ELR (cell line): ENCODE results near the gene SLC35B3.
A peak's percentile ranks its signal among the peaks of the same experiment; 100 is the strongest.
"Not testable (repeated sequence)": the region's sequence is repeated elsewhere in the genome, so short reads cannot be mapped to it uniquely, and the experiment has no call there.

Source experiments
- DNase-seq: peaks from one replicate; pipeline ENCODE4 v3.0.0-alpha.2; 2015; ENCODE audit warnings: low read depth

Gene SLC35B3

GRCh38 chr6:8435093-8435844 is at the start of gene SLC35B3:
Gene SLC35B3 (minus strand): TSS chr6:8435545.
- DNase-seq: peak; percentile 93

DNA sequence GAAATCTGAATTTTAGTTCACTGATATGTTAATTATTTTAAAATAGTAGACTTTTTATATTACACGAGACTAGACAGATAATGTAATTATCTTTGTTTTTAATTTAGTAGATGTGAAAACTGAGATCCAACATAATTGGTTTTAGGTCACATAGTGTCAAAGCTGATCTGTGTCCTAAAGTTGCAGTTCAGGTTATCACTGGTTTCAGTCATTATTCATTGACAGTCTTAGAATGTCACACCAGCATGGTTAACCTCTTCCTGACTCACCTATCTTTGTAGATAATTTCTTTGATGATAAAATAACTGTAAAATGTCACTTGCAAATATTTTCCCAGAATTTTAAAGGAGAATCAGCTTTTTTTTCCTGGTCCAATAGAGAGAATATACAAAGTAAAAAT is 48.3 kb upstream of the SLC35B3 start:
- DNase-seq: no peak

DNA sequence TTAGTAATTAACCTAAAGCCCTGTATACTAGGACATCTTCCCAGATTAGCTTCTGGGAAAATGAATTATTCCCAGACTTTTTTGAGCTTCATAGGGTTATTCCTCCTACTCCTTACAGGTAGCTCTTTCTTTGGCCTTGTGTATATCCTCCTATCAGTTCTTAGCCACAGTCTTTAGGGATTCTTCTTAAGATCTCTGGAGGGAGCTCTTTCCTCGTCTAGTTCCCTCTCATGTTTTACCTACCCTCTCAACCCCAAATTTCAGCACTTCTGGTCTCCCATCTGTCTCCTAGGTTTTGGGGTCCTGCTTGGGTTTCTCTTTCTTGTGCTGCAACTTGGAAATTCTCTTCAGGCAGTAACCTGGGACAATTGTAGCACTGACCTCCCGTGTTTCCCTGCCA is 46.4 kb upstream of the SLC35B3 start:
- DNase-seq: peak; percentile 43

- no peak for DNase-seq
Observed at GRCh38 chr6:8478418-8478817, 43.1 kb upstream of the SLC35B3 start.

DNA sequence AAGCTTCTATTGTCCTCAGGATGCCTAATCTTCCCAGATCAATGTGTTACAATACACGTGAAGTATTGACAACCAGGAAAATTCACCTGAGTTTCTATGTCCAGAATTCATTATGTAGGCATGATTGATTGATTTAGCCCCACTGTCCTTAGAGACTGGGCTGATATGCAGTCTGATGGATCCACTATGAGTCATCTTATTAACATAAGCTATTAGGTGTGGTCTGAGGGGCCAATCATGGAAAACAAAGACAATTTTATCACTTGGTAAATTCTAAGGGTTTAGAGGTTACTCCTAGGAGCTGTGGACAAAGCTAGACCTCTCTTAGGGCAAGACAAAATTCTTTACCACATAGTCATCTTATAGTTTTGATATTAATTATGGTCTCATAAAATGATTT is 41.3 kb upstream of the SLC35B3 start:
- DNase-seq: no peak

DNA sequence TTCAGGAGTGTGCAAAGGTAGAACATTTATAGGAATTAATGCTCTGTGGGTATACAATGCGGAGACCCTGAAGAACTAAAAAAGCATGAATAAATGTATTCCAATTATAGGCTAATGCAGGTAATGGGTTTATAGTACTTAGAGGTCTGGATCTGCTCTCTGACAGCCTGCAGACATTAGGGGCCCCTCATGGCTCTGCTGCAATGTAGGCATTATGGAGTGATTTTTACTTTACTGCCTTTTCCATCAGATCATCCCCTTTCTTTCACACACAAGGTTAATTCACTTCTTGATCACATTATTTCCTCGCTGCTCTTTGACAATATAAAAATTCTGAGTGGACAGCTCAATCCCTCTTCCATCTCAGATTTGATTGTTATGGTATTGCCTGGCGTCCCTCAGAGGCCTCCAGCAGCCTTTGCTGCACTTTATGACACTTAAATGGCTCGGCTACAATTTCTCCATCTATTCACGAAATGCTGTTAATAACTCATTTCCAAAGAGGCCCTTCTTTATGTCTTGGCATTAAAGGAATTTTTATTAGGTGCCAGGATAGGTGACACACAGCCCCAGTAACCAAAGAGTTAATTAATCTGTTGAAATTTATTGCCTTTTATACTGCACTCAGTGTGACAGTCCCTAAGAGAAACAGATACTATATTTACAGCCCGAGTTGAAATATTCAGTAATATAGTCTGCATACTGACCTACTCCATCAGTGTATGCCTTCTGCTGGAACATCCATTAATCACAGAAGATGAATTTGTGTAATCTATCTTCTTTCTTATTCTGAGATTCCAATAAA is 33.4 kb upstream of the SLC35B3 start:
- no peak for DNase-seq

GRCh38 chr6:8462694-8463093 is 27.3 kb upstream of the SLC35B3 start:
- DNase-seq: no peak

DNA sequence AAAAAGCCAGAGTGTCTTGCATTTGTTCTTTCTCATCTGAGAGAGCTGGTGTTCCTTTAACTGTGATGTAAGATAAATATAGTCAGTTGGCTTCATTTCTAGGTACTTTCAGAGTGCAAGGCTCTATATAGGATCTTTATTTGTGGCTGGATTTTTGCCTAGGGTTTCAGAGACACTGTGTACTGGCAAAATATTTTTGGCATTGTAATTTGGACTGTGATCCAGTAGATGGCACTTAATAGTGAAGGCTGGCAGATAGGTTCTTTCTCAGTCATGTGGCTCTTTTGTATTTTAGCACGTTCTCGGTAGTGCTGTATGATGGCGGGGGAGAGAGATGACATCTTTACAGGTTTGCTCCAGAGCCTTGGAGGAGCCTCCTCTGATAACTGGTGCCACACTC is 26.8 kb upstream of the SLC35B3 start:
- DNase-seq: no peak

DNA sequence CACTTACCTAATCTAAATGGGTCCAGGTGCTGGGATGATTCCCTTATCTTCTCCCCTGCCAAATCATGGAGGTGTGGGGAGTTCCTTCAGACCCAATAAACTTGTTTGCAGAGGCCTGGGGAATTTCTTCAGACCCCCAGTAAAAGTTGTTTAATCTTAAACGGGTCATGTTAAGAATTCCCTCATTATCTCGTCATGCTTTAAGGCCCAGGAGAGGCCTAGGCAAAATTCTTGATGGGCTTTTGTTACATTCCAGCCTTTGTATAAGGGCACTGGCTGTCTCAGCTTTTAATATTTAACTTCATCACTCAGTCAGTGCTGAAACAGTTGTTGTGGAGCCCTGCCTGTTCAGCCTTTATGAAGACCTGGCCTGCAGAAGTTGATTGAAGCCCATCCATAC is 11.0 kb upstream of the SLC35B3 start:
- DNase-seq: no peak

DNA sequence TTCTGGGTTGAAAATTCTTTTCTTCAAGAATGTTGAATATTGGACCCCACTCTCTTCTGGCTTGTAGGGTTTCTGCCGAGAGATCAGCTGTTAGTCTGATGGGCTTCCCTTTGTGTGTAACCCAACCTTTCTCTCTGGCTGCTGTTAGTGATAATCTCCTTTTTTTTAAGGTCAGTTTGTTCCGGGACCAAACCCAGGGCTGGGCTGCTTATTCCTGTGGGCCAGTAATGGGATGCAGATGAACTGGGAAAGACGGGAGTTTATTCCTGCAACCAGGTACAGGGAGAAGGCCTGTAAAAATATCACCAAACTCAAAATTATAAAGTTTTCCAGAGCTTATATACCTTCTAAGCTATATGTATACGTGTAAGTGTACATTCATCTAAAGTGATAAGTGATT is 10.6 kb upstream of the SLC35B3 start:
- not testable (repeated sequence) for DNase-seq

- no peak for DNase-seq
Observed at GRCh38 chr6:8442150-8442549, 6.8 kb upstream of the SLC35B3 start.

DNA sequence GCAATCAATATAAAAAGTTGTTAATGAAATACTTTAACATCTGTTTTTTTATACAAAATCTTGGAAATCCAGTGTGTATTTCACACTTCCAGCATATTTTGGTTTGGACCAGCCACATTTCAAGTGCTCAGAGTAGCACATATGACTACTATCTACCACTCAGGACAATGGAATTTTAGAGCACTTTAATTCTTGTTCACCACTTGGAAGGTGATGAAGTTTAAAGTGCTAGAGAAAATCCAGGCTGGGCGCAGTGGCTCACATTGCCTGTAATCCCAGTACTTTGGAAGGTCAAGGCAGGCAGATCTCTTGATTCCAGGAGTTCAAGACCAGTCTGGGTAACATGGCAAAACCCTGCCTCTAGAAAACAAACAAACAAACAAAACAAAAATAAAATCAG is 6.1 kb upstream of the SLC35B3 start:
- DNase-seq: no peak

DNA sequence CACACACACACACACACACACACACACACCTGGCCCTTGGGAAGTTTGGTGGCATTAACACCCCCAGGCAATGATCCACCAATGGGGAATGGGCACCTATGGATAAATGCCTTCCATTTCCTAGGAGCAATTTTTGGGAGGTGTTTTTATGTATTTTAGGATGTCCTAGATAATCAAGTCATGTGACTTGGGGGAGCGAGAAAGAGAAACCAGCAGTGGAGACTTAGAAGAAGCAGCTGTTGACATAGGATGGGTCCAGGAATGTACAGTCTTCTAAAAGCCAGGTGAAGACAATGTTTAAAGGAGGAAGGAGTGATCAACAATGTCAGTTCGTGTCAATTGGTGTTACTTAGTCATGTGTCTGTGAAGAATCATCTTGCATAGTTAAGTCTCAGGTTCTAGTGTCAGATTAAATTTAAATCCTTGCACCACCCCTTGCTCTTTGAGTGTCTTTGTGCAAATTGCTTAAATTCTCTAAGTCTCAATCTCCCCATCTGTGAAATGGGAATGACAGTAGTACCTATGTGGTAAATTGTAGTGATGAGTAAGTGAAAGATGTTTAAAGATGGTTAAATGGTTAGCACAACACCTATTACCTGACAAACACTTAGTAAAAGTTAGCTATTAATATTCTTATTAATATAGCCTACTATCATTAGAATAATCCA is 4.4 kb upstream of the SLC35B3 start:
- no peak for DNase-seq

- no peak for DNase-seq
Observed at GRCh38 chr6:8437813-8438212, 2.5 kb upstream of the SLC35B3 start.

- DNase-seq: no peak
Observed at GRCh38 chr6:8436966-8437365, 1.6 kb upstream of the SLC35B3 start.

DNA sequence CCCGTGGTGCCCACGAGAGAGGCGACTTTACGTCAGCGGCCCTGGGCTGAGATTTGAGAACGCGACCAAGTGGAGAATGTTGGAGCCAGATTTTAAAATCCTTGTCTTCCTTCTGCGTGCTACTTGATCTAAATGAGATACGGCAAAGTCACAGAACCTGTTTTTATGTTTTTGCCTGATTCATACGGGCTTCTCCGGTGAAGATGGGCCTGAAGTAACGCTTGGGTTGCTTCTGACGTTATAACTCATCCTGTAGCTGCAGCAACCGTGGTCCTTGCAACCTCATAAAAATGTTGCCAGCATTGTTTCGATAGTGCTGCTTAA is 462 bp upstream of the SLC35B3 start:
- no peak for DNase-seq

GRCh38 chr6:8434727-8435092 is 635 bp downstream of the SLC35B3 start:
- DNase-seq: no peak

DNA sequence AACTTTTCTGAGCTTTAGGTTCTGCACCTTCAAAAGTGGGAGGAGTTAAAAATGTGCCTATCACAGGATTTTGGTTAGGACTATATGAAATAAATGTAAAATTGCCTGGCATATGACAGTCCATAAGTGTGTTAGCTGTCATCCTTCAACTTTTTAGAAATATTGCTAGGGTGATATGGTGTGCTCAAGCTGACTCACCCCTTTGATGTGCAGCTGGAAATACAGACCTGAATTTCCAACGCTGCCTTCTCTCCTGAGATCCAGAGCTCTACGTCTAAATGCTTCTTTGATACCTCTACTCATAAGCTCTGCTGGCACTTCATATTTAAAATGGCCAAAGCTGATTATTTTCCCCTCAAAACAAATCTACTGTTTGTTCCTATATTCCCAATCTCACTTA is 2.7 kb downstream of the SLC35B3 start:
- DNase-seq: peak; percentile 19

DNA sequence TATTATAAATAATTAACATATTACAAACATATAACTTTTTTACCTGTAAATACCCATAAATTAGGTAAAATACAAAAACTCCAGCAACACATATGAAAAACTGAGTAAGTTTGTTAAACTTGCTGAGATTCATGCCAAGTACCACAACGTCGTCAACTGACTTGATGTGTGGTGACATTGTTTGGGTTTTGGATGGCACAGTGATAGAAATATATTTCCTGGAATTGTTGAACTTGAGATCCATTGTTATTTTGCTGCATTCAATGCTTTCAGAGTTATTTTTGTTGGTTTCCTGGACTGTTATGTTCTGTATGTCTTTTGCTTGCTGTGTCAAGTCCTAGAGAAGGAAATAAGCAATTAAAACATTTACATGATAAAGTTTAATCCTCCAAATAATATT is 5.5 kb downstream of the SLC35B3 start:
- DNase-seq: no peak

- not testable (repeated sequence) for DNase-seq
Observed at GRCh38 chr6:8426544-8426943, 8.8 kb downstream of the SLC35B3 start.

DNA sequence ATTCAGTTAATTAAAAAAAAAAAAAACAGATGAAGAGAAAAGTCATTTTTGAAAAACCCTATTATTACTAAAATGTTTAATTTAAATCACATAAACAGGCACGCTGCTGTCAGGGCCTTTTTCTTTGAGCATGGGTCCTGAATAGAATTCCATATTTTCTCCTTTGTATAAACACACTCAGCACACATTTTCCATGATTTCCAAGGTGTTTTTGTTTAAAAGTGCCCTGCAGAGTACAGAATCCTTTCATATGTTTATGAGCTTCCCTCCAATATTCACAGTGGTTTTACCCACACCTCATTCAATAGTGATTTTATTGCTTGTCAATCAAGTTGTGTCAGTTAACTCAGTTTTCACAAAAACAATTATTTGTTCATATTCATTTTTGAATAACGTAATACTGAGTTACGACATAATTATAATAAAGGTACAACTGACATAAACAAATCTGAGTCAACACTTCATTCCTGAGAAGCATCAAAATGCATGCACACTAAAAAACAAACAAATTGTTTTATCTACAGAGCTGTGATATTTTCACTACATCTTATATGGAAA is 15.2 kb downstream of the SLC35B3 start:
- no peak for DNase-seq

GRCh38 chr6:8415913-8416312 is 19.4 kb downstream of the SLC35B3 start:
- no peak for DNase-seq

- no peak for DNase-seq
Observed at GRCh38 chr6:8415280-8415679, 20.1 kb downstream of the SLC35B3 start.
